SK-N-MC (cell line): Measurements from ENCODE around the gene AP2B1.

Experiments
- DNase-seq: peaks from one replicate; pipeline ENCODE4 v3.0.0-alpha.2; 2011; ENCODE audit warnings: low read depth, low spot score
- H3K27ac ChIP-seq: fragments of 200-600 bp; sonication (generic); 2 replicates; pipeline ENCODE4 v1.5.1; 2016; ENCODE audit warnings: mixed run types
- H3K36me3 ChIP-seq: fragments of 200-600 bp; sonication (generic); 2 replicates; pipeline ENCODE4 v1.6.1; 2017; ENCODE audit warnings: antibody characterized with exemption, low read length, mixed read lengths; ENCODE audit not compliant: insufficient read depth
- H3K4me3 ChIP-seq: fragments of 200-600 bp; sonication (generic); 2 replicates; pipeline ENCODE4 v1.5.1; 2016
- H3K9ac ChIP-seq: fragments of 200-600 bp; sonication (generic); 2 replicates; pipeline ENCODE4 v1.8.0; 2017; ENCODE audit warnings: mixed run types, mixed read lengths; ENCODE audit not compliant: insufficient read length
- H3K9me3 ChIP-seq: fragments of 200-600 bp; sonication (generic); 2 replicates; pipeline ENCODE4 v1.6.1; 2017; ENCODE audit warnings: low read depth, mild to moderate bottlenecking, antibody characterized with exemption, low read length, moderate library complexity, mixed read lengths
- EZH2 ChIP-seq: fragments of 200-600 bp; sonication (generic); IDR thresholded peaks from one replicate; pipeline ENCODE4 v1.6.1; 2017; ENCODE audit warnings: antibody characterized with exemption
- FOXP2 ChIP-seq: optimal IDR thresholded peaks from 2 replicates; pipeline ENCODE3; 2011; ENCODE audit warnings: mild to moderate bottlenecking, moderate library complexity; ENCODE audit not compliant: insufficient read depth; ENCODE audit errors: extremely low read length, control extremely low read depth
- POLR2AphosphoS5 ChIP-seq: IDR thresholded peaks from 2 replicates; pipeline ENCODE4 v1.6.1; 2012; ENCODE audit warnings: mild to moderate bottlenecking, low read depth, low read length, borderline replicate concordance

The AP2B1 gene

GRCh38 chr17:35775039-35775438, 187.9 kb downstream of the AP2B1 start:
- TF ChIP-seq FOXP2: no peak
- TF ChIP-seq EZH2: no peak
- TF ChIP-seq POLR2AphosphoS5: no peak
- Histone ChIP-seq H3K36me3 (no peaks in the 10 kb centered on the region), H3K27ac (no peak overlapping the region), H3K9ac (no peak overlapping the region), H3K9me3 (no peaks in the 10 kb centered on the region), H3K4me3 (no peak overlapping the region)
- DNase-seq: no peak

GRCh38 chr17:35775583-35775982, 188.5 kb downstream of the AP2B1 start:
- Histone ChIP-seq H3K36me3 (no peaks in the 10 kb centered on the region), H3K9ac (no peak overlapping the region), H3K4me3 (no peak overlapping the region), H3K9me3 (no peaks in the 10 kb centered on the region), H3K27ac (no peak overlapping the region)
- DNase-seq: no peak
- TF ChIP-seq EZH2 (no peak), POLR2AphosphoS5 (no peak), FOXP2 (no peak)
